Activated CD8-positive, alpha-beta memory T cell treated with anti-CD3 and anti-CD28 coated beads for 4 hours (primary cell): ENCODE data around the gene AFP.

Experiments used
- DNase-seq, 2 donors: peaks; one replicate each; pipeline ENCODE4 v3.0.0-alpha.2; 2020; ENCODE audit warnings: low read depth in 2 of 2

AFP gene

DNA sequence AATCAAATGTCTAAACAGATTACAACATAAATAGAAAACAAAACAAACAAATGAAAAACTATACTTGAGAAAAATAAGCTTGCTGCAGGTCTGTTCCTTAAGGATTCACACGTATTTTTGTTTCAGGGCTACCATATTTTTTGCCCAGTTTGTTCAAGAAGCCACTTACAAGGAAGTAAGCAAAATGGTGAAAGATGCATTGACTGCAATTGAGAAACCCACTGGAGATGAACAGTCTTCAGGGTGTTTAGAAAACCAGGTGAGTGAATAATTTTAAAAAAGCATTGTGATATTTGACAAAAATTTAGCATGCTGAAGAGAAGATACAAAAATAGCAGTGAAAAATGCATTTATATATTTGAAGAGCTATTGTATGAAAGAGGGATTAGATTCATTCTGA, 2.0 kb downstream of the AFP start:
- DNase-seq = no peak

DNA sequence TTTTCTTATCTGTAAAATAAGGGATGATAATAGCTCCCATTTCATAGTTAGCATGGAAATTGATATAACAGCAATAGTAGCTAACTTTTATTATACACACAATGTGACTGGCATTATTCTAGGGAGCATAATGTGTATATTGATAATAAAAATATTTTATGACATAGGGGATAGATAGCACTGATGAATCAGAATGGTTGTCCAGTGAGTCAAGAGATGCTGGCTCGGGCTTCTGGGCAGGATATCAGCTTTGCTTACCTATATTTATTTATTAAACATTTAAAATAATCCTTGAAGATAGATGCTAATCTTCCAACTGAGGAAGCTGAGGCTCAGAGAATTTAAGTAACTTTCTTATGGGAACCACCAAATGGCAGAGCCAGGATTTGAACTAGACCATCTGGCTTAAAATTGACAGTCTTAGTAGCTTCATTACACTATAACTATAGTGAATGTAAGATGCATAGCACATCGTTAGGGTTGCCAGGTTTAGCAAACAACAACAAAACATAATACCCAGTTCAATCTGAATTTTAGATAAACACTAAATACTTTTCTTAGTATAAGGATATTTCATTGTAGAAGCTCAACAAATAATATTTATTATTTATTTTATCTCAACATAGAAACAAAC, 2.7 kb downstream of the AFP start:
- no peak for DNase-seq

GRCh38 chr4:73439445-73439844, 3.4 kb downstream of the AFP start:
- no peak for DNase-seq

DNA sequence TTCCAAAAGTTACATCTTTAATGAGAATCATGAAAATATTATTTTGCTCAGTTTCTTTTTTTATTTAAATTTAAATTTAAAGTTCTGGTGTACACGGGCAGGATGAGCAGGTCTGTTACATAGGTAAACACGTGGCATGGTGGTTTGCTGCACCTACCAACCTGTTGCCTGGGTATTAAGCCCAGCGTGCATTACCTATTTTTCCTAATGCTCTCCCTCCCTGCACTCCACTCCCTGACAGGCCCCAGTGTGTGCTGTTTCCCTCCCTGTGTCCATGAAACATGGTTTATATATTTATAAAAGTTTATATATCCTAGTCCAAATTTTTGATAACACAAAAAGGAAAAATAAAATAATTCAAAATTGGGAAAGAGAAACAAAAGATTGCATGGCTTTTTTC, 4.0 kb downstream of the AFP start:
- DNase-seq = no peak

- DNase-seq = no peak
Observed at GRCh38 chr4:73440653-73441052, 4.6 kb downstream of the AFP start.

DNA sequence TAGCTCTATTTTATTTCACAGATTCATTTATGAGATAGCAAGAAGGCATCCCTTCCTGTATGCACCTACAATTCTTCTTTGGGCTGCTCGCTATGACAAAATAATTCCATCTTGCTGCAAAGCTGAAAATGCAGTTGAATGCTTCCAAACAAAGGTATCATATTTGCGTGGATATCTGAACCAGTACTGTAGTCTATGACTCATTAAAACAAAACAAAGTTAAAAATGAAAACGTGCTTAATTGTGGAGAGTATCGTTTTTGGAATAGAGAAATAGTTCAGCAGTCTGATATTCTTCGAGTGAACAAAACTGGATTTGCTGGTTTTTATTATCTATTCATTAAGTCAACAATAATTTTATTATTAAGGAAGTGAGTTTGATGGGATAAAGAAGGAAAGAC, 6.3 kb downstream of the AFP start:
- no peak for DNase-seq

GRCh38 chr4:73443224-73443623, 7.2 kb downstream of the AFP start:
- no peak for DNase-seq

DNA sequence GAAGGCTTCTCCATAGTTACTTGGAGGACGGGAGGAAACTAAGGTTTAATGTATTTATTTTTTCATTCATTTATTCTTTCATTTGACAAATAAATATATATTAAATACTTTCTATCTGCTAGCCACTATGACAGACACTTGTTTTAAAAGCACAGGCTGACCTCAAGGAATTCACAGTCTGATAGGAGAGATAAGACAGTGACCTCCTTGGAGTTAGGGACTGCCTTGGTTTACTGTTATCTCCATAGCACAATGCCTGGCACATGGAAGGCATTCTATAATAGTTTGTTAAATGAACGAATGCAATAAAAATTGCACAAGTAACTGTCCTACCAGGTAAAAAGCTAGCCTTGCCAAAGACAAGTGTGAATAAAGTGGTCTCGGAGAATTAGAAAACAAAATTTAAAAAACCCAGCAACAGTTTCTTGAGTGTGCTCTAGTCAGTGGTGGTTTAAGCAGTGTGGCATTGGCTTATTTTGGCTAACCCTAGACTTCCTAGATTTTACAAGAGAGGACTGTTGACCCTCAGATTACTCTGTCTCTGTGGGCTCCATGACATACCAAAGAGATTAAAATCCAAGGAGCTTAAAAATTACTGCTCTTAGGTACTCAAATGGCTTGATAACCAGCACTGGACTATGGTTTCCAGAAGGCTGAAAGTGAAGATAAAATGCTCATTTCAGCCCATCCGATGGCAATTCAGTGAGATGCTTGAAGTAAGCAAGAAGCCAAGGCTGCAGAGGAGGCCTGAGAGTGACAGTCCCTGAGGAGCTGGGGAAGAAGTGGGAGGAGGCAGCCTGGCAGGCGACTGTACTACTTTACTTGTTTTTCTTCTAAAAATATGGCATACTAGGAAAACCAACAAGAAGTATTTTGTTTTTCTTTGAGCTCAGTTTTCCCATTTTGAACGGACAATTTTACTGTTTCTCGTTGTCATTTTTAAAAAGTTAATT, 9.6 kb downstream of the AFP start:
- DNase-seq = no peak

GRCh38 chr4:73446336-73446938, 10.4 kb downstream of the AFP start:
- DNase-seq = no peak

GRCh38 chr4:73447671-73448070, 11.7 kb downstream of the AFP start:
- no peak for DNase-seq

DNA sequence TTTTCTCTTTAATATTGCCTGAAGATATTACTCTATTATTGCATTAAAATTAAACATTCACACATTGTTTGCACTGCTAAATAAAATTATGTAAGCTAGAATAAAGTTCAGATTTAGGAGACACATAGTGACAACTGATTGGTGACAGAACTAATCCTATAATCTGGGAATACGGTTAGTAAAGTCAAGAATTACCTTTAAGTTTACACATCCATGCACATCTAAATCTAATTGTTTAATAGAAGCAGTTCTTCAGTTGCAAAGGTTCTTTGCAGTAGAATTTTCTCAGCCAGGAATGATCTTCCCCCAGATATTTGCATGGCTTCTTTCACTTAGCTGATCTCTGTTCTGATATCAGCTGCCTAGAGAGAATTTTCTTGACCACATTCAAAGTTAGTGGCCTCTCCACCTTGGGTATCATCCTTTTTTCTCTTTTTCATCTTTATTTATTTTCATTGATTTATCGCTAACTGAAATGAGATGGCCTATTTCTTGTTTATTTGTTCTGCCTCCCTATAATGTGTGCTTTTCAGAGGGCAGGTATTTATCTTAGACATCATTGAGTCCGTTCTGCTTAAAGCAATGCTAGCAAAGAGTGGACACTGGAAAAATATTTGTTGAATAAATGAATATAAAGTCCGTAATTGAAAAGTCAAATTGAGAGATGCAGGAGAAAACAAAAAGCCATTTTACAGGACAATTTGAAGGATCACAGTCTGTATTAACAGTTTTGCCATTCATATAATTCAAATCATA, 12.6 kb downstream of the AFP start:
- DNase-seq = no peak

GRCh38 chr4:73450398-73451004, 14.5 kb downstream of the AFP start:
- no peak for DNase-seq

GRCh38 chr4:73451404-73451803, 15.4 kb downstream of the AFP start:
- no peak for DNase-seq

DNA sequence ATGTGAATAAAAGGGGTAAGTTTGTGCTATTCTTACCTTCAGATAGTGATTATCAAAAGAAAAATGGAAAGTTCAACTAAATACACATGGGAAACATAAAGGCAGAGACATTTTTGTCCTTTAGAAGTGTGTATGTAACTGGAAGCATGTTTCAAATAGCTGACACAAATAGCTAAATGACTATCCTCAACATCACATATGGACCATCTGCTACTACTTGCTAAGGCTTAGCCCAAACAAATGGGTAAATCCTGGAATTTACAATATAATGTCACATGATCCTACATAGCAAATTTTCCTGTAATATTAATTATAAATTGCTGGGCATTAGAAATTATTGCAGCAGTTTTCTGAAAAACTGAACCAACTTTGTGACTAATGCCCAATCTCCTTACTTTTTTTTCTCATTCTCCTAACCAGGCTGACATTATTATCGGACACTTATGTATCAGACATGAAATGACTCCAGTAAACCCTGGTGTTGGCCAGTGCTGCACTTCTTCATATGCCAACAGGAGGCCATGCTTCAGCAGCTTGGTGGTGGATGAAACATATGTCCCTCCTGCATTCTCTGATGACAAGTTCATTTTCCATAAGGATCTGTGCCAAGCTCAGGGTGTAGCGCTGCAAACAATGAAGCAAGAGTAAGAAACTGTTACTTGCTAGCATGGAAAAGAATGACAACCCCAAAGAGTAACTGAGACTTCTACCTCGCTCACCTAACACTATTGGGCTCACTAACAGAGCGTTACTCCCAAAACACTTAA, 16.1 kb downstream of the AFP start:
- no peak for DNase-seq

- DNase-seq = no peak
Observed at GRCh38 chr4:73452953-73453700, 17.1 kb downstream of the AFP start.

GRCh38 chr4:73453701-73454005, 17.6 kb downstream of the AFP start:
- no peak for DNase-seq

- no peak for DNase-seq
Observed at GRCh38 chr4:73454920-73455319, 18.9 kb downstream of the AFP start.

DNA sequence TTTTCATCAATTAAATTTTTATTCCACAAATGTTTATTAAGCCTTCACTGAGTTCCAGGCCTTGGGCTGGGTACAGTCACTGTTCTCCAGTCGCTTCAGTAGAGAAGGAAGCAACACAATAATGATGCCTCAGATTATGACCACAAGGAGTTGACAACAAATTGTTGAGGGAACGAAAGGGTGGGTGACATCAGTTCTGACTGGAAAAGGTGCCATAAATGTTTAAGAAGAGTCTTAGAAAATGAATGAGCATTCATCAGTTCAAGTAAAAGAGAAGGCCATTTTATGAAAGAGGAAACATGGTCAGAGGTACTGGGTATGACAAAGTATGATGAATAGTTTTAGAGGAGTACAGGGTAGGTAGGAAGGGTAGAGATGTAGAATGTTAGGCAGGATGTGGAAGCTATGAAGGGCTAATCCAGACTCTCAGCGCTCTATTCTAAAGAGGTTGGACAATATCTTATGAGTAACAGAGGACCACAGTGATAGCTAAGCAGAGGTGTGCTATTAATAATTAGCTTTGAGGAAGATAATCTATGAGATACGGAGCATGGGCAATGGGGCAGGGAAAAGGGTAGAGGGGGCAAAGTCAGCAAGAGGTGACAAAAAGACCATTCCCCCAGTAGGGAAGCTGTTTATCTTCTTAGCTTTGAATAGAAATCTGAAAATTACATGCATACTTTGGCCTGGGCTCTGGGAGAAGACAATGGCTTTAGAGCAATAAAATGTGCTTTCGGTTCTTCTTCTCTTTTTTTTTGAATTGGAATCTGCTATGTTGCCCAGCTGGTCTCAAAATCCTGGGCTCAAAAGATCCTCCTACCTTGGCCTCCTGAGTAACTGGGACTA, 20.4 kb downstream of the AFP start:
- no peak for DNase-seq
